ENCODE measurements around the gene SUMF1.
"Not testable (repeated sequence)": the region's sequence is repeated elsewhere in the genome, so short reads cannot be mapped to it uniquely, and the experiment has no call there.

Gene SUMF1

GRCh38 chr3:4461468-4462090 lies 5.5 kb downstream of the SUMF1 start:
- no peak for DNase-seq (ENCODE audit: low spot score)

- no peak for DNase-seq (ENCODE audit: low spot score)
These were observed 6.7 kb downstream of the SUMF1 start for GRCh38 chr3:4460334-4460733.

- DNase-seq (ENCODE audit: low spot score): no peak
These were observed 8.1 kb downstream of the SUMF1 start for GRCh38 chr3:4458961-4459360.

- not testable (repeated sequence) for DNase-seq (ENCODE audit: low spot score)
These were observed 10.3 kb downstream of the SUMF1 start for GRCh38 chr3:4456780-4457179.

GRCh38 chr3:4454142-4454541 lies 12.9 kb downstream of the SUMF1 start:
- no peak for DNase-seq (ENCODE audit: low spot score)

GRCh38 chr3:4449043-4449805 lies 17.8 kb downstream of the SUMF1 start:
- no peak for DNase-seq (ENCODE audit: low spot score)

GRCh38 chr3:4448187-4448586 lies 18.9 kb downstream of the SUMF1 start:
- no peak for DNase-seq (ENCODE audit: low spot score)

GRCh38 chr3:4447295-4447999 lies 19.6 kb downstream of the SUMF1 start:
- DNase-seq (ENCODE audit: low spot score): no peak

GRCh38 chr3:4440951-4441350 lies 26.1 kb downstream of the SUMF1 start:
- no peak for DNase-seq (ENCODE audit: low spot score)

GRCh38 chr3:4438296-4438695 lies 28.8 kb downstream of the SUMF1 start:
- no peak for DNase-seq (ENCODE audit: low spot score)

GRCh38 chr3:4432259-4432658 lies 34.8 kb downstream of the SUMF1 start:
- DNase-seq (ENCODE audit: low spot score): no peak

GRCh38 chr3:4429648-4430350 lies 37.3 kb downstream of the SUMF1 start:
- DNase-seq (ENCODE audit: low spot score): no peak

- peak; percentile 75 for DNase-seq (ENCODE audit: low spot score)
These were observed 40.2 kb downstream of the SUMF1 start for GRCh38 chr3:4426782-4427344.

- DNase-seq (ENCODE audit: low spot score): no peak
These were observed 40.7 kb downstream of the SUMF1 start for GRCh38 chr3:4426261-4426781.

- DNase-seq (ENCODE audit: low spot score): no peak
These were observed 41.4 kb downstream of the SUMF1 start for GRCh38 chr3:4425707-4426106.

- DNase-seq (ENCODE audit: low spot score): no peak
These were observed 42.0 kb downstream of the SUMF1 start for GRCh38 chr3:4425055-4425454.

GRCh38 chr3:4421121-4421520 lies 45.9 kb downstream of the SUMF1 start:
- no peak for DNase-seq (ENCODE audit: low spot score)

GRCh38 chr3:4419920-4420319 lies 47.1 kb downstream of the SUMF1 start:
- DNase-seq (ENCODE audit: low spot score): no peak

GRCh38 chr3:4419386-4419785 lies 47.7 kb downstream of the SUMF1 start:
- no peak for DNase-seq (ENCODE audit: low spot score)

- DNase-seq (ENCODE audit: low spot score): no peak
These were observed 48.9 kb downstream of the SUMF1 start for GRCh38 chr3:4418156-4418555.

GRCh38 chr3:4417449-4417848 lies 49.6 kb downstream of the SUMF1 start:
- no peak for DNase-seq (ENCODE audit: low spot score)

GRCh38 chr3:4416961-4417360 lies 50.1 kb downstream of the SUMF1 start:
- no peak for DNase-seq (ENCODE audit: low spot score)
